ENCODE data around the gene C10orf143.

DNA sequence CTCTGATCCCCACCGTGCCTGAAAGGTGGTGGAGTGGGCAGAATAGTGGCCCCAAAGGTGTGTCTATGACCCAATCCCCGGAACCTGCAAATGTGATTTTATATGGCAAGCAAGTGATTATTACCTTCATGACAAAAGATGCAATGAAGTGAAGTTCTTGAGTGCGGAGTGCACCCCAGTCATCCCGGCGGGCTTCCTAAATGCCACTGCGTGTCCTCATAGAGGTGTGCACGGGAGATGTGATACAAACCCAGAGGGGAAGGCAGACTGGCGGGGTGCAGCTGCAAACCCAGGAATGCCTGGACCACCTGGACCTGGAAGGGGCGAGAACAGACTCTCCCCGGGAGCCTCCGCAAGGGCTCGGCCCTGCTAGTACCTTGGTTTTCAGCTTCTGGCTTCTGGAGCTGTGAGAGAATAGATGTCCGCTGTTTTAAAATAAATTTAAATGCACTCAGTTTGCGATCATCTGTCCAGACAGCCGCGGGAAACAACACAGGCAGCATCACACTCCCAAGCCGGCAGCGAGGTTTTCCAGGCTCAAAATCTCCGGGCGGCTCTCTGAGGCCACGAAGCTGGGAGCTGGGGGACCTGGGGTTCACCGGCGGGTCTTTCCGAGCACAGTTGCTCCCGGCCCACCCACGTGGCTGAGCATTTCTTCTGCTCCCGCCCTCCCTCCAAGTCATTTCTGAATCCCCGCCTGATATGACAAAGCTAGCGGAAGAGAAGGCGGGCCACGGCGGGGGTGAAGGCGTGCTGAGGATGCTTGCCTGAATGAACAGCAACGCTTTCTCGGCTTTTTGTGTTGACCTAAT lies 96.2 kb downstream of the C10orf143 start:
- TF ChIP-seq, protein P1, sequence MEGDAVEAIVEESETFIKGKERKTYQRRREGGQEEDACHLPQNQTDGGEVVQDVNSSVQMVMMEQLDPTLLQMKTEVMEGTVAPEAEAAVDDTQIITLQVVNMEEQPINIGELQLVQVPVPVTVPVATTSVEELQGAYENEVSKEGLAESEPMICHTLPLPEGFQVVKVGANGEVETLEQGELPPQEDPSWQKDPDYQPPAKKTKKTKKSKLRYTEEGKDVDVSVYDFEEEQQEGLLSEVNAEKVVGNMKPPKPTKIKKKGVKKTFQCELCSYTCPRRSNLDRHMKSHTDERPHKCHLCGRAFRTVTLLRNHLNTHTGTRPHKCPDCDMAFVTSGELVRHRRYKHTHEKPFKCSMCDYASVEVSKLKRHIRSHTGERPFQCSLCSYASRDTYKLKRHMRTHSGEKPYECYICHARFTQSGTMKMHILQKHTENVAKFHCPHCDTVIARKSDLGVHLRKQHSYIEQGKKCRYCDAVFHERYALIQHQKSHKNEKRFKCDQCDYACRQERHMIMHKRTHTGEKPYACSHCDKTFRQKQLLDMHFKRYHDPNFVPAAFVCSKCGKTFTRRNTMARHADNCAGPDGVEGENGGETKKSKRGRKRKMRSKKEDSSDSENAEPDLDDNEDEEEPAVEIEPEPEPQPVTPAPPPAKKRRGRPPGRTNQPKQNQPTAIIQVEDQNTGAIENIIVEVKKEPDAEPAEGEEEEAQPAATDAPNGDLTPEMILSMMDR (IDR thresholded peaks at IDR 0.05), result no peak
- TF ChIP-seq EZH2 (IDR thresholded peaks at IDR 0.05) (no peak), EZH2phosphoT487 (IDR thresholded peaks at IDR 0.05) (no peak)
